ENCODE measurements around the gene CD52. TPM values are rescaled to one million over a fixed set of nuclear protein-coding genes. Genes with fewer than 3 reads are reported as not detected.

The CD52 gene
- total RNA-seq, 1 donor from 2014 or later, result 449 TPM

- Mint-ChIP-seq H3K36me3 (ENCODE audit: low read depth) (no peaks in the 10 kb centered on the region), H3K4me1 (peaks cover 12% of the 10 kb centered on the region), H3K27me3 (no peaks in the 10 kb centered on the region), H3K27ac (no peak overlapping the region), H3K9me3 (no peaks in the 10 kb centered on the region), H3K4me3 (peak overlapping the region; percentile 91)
- intact Hi-C loops (cut with micrococcal nuclease), result no loop called here
- no peak for ATAC-seq (ENCODE audit: low read depth)
- ChIA-PET POLR2A (interaction anchor here (2.4 kb wide), 1 partner anchor 48 kb away, joined by 8 read pairs; no protein-coding TSS in a partner anchor), CTCF (no interaction called here)
- TF ChIP-seq CTCF (IDR thresholded peaks at IDR 0.05), result no peak
- DNase-seq, result no peak
Observed at GRCh38 chr1:26337206-26337535, 19.4 kb downstream of the CD52 start.

GRCh38 chr1:26337625-26338024 is 19.9 kb downstream of the CD52 start:
- Mint-ChIP-seq H3K36me3 (ENCODE audit: low read depth) (no peaks in the 10 kb centered on the region), H3K4me1 (peaks cover 12% of the 10 kb centered on the region), H3K4me3 (no peak overlapping the region), H3K9me3 (no peaks in the 10 kb centered on the region), H3K27ac (peak overlapping the region; percentile 63), H3K27me3 (no peaks in the 10 kb centered on the region)
- intact Hi-C loops (cut with micrococcal nuclease), result no loop called here
- DNase-seq (no peak), ATAC-seq (ENCODE audit: low read depth) (no peak)
- CTCF ChIA-PET, result no interaction called here
- POLR2A ChIA-PET, result interaction anchor here (2.4 kb wide), 1 partner anchor 48 kb away, joined by 8 read pairs; no protein-coding TSS in a partner anchor
- TF ChIP-seq CTCF (IDR thresholded peaks at IDR 0.05), result no peak

- no peaks in the 10 kb centered on the region for H3K9me3 Mint-ChIP-seq
- ChIA-PET CTCF (interaction anchor here (0.9 kb wide), 1 partner anchor 169 kb away, joined by 3 read pairs; the partner anchor contains the start of gene ZNF593), POLR2A (interaction anchor here (0.9 kb wide), 1 partner anchor 23 kb away, joined by 3 read pairs; no protein-coding TSS in a partner anchor)
- no peaks in the 10 kb centered on the region for H3K27me3 Mint-ChIP-seq
- ATAC-seq (ENCODE audit: low read depth) (no peak), DNase-seq (no peak)
- H3K4me3 Mint-ChIP-seq, result no peak overlapping the region
- peaks cover 12% of the 10 kb centered on the region for H3K4me1 Mint-ChIP-seq
- no peaks in the 10 kb centered on the region for H3K36me3 Mint-ChIP-seq (ENCODE audit: low read depth)
- TF ChIP-seq CTCF (IDR thresholded peaks at IDR 0.05), result no peak
- intact Hi-C loops (cut with micrococcal nuclease), result no loop called here
- H3K27ac Mint-ChIP-seq, result no peak overlapping the region
Observed at GRCh38 chr1:26338670-26339069, 20.9 kb downstream of the CD52 start.

GRCh38 chr1:26340047-26340481 is 22.3 kb downstream of the CD52 start:
- Mint-ChIP-seq H3K27ac (no peak overlapping the region), H3K27me3 (no peaks in the 10 kb centered on the region), H3K36me3 (ENCODE audit: low read depth) (no peaks in the 10 kb centered on the region), H3K9me3 (no peaks in the 10 kb centered on the region), H3K4me1 (peaks cover 9% of the 10 kb centered on the region), H3K4me3 (no peak overlapping the region)
- POLR2A ChIA-PET, result no interaction called here
- no peak for TF ChIP-seq CTCF (IDR thresholded peaks at IDR 0.05)
- CTCF ChIA-PET, result no interaction called here
- ATAC-seq (ENCODE audit: low read depth), result no peak
- intact Hi-C loops (cut with micrococcal nuclease), result no loop called here
- DNase-seq, result no peak

- ChIA-PET CTCF (no interaction called here), POLR2A (no interaction called here)
- H3K9me3 Mint-ChIP-seq, result no peaks in the 10 kb centered on the region
- H3K36me3 Mint-ChIP-seq (ENCODE audit: low read depth), result no peaks in the 10 kb centered on the region
- H3K27me3 Mint-ChIP-seq, result no peaks in the 10 kb centered on the region
- H3K4me1 Mint-ChIP-seq, result no peaks in the 10 kb centered on the region
- DNase-seq (no peak), ATAC-seq (ENCODE audit: low read depth) (no peak)
- no peak for TF ChIP-seq CTCF (IDR thresholded peaks at IDR 0.05)
- intact Hi-C loops (cut with micrococcal nuclease), result no loop called here
- H3K27ac Mint-ChIP-seq, result no peak overlapping the region
- H3K4me3 Mint-ChIP-seq, result no peak overlapping the region
Observed at GRCh38 chr1:26344147-26344920, 26.6 kb downstream of the CD52 start.

All from activated B cell treated with CpG ODN at 0.5 μM for 24 hours (primary cell).